ENCODE data around the gene PPP1R8.
"Not testable (repeated sequence)": the region's sequence is repeated elsewhere in the genome, so short reads cannot be mapped to it uniquely, and the experiment has no call there.

The PPP1R8 gene

DNA sequence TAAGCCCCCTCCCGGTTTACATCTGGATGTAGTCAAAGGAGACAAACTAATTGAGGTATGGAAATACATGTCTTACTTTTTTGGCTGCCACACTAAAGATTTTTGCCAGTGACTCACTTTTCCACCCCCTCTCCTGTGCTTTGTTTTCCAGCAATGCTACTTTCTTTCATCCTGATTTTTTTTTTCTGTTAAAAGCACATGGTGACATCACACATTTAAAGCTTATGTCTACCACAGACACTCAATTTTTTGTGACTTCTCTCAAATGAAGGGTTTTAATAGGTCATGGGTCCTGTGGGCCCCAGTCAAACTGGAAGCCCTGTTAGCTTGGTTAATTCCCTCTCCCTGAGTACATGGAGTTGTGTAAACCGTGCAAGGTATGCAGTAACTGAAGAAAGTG is 2.2 kb downstream of the PPP1R8 start:
- no peak for DNase-seq (ENCODE audit: low spot score)

DNA sequence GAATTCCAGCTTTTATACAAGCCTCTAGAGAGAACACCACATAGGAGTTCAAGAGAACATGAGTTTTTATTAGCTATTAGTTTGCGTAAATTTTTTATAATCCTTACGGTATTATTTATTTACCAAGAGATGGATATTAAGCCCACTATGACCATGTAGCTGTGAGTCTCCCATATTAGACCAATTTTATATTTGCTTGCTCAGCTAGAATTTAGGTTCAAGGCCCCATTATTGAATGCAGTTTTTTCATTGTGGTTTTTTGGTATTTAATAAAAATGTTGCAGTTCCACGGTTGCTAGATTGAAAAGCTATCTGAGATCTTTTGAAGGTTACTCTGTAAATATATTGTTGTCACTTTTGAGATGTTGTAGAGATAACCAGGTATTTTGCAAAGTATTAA is 2.9 kb downstream of the PPP1R8 start:
- DNase-seq (ENCODE audit: low spot score), result no peak

DNA sequence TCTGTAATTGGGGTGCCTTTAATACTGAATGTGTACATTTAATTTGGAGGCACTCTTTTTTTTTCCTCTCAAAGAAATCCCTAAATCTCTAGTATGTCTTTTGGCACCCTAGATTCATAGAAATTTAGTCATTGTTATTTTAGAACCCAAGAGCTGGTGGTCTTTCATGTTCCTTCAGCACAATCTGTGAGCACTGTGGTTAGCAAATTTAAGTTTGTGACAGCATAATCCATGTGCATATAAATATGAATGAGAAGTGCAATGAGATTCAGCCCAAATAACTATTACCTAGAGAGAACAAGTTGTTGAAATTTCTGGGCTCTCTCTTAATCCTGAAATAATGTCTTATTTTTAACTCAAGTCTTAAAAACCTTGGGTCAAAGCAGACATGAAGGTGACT is 4.5 kb downstream of the PPP1R8 start:
- DNase-seq (ENCODE audit: low spot score), result no peak

DNA sequence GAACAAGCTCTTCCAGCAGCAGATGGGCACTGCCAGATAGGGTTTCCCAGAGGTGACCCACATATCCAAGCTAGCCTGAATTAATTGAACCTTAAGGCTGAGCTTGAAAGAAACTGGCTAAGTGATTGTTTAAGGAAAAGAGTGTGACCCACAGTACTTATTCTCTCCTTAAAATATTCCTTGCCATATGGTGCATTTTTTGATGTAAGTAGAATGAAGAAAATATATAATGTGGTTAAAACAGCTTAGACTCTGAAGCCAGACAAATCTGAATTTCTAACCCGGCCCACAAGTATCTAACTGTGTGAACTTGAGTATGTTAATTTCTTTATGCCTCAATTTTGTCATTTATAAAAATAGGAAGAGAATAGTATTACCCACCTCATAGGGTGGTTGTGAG is 4.9 kb downstream of the PPP1R8 start:
- DNase-seq (ENCODE audit: low spot score), result no peak

DNA sequence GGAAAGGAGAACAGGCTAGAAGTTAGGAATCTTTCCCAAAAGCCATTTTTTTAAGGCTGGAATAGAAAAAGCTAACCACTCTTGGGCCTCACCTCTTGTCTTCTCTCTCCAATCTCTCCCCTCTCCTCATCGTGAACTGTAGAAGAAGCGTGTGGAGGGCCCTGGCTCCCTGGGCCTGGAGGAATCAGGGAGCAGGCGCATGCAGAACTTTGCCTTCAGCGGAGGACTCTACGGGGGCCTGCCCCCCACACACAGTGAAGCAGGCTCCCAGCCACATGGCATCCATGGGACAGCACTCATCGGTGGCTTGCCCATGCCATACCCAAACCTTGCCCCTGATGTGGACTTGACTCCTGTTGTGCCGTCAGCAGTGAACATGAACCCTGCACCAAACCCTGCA is 19.4 kb downstream of the PPP1R8 start:
- DNase-seq (ENCODE audit: low spot score), result no peak

DNA sequence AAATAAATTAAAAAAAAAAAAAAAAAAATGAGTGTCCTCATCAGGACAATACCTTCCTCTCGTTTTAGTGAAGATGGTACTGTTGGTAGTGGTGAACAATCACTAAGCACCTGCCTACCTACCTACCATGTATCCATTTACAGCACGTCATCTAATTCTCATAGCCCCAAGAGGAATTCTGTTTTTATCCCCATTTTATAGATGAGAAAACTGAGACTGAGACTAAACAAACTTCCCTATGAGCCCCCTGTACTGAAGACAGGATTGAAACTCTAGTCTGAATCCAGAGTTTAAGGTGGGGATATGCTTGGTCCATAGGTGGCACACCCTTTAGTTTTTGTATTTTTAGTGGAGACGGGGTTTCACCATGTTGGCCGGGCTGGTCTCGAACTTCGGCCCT is 24.5 kb downstream of the PPP1R8 start:
- DNase-seq (ENCODE audit: low spot score), result no peak

DNA sequence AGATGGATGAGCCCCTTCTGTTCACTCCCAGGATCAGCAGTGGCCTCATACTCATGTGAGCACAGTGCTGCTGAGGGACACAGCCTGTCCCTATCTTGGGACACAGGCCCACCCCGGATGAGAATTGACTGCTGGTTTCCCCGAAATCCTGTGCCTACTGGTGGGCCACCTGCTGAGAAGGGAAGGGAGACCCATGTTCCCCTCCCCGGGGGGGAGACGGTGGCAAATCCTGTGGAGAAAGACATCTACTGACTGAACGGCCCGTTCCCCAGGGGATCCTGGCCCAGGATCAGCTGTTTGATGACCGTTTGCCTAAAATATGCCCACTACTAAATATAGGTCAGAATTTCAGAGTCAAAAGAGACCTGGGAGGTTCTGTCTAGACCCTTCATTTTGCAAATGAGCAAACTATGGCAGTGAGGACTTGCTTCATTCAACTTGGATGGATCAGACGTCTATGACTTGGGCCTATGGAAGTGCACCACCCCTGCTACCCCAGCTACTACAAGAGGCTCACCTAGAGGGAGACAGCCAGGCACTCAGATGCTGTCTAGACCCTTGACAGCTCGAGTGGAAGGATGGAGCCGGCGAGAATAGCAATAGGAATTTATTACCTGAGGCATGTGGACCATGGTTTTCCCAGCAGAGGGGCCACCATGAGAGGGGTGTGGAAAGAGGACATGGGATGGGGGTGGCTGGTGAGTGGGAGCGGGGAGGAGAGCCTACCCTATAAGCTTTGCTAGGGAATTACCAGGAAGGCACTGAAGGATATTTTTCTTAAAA is 26.2 kb downstream of the PPP1R8 start:
- DNase-seq (ENCODE audit: low spot score), result no peak

DNA sequence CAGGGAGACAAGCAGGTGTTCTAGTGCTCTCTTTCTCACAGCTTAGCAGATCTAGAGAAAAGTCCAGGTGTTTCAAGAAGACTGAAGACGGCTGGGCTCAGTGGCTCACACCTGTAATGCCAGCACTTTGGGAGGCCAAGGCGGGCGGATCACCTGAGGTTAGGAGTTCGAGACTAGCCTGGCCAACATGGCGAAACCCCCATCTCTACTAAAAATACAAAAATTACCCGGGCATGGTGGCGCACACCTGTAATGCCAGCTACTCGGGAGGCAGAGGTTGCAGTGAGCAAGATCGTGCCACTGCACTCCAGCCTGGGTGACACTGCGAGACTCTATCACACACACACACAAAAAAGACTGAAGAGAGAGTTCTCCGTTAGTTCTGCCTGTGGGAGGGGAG is 27.0 kb downstream of the PPP1R8 start:
- DNase-seq (ENCODE audit: low spot score), result not testable (repeated sequence)

DNA sequence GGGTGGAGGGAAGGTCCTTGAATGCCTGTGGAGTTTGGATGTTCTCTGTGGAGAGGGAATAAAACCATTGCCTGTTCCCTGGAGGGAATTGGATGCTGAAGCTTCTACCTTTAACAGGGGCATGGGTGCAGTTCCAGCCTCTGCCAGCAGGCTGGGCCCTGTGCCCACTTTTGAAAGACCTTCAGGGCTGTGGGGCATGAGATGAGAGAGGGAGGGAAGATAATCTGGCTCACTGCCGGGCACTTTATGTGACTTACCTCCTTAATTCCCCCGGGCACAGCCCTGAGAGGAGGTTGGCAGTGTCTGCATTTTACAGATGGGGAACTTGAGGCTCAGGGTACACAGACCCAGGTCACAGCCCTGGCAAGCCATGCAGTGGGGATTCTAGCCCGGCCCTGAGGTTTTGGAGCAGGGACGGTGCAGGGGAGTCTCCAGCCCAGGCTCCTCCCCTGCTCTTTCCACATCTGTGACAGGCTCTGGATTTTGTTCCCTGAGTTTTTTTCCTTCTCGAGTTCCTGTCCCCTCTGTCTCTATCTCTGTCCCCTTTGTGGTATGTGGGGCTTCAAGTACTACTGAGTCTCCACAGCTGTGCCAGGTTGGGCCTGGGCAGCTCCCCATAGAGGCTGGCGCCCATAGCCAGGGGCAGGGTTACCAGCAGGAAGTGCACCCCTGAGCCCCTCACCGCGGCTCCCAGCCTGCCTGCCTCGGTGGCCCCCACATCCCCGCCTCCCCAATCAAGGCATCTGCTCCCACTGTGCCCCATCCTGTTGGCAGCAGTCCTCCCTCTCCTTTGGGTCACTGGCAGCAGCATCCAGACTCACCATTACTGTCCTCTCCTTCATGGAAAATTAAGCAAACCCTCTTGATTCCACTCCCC is 27.7 kb downstream of the PPP1R8 start:
- peak; percentile 56 for DNase-seq (ENCODE audit: low spot score)

DNA sequence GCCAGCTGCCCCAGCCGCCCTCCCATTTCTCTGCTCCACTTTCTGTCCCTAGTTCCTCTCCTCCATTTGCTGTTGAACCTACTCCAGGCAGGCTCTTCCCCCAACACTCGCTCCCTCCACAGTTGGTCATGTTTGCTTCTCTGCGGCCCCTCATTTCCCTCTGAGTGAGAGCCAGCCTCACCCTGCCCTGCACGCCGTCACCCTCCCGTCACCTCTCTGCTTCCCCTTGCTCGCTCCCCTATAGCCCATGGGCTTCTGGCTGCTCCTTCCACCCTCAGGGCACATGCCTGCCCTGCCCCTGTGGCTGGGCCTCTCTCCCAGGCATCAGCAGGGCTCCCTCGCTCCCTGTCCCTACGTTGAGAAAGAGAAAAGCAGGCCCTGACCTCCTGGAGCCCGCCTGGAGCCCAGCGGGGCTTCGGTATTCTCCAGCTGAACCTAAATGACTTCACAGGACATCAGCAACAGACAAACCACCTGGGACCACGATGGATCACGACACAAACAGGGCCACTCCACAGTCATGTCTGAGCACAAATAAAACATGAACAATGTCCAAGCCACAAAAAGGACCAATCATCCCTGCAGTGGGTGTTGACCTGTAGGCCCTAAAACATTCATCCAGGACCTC is 28.5 kb downstream of the PPP1R8 start:
- DNase-seq (ENCODE audit: low spot score), result no peak

DNA sequence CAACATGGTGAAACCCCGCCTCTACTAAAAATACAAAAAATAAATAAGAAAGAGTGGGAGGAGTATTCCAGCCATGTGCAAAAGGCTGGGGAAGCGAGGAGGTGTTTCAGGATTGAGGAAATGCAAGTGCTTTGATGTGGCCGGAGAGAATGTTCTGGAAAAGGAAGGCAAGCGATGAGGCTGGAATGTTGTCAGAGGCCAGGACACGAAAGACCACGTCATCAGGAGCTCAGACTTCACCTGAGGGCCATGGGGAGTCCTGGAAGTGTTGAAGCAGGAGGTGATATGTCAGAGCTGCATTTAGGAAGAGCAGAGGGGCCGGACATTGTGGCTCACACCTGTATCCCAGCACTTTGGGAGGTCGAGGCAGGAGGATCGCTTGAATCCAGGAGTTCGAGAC is 30.9 kb downstream of the PPP1R8 start:
- no peak for DNase-seq (ENCODE audit: low spot score)

DNA sequence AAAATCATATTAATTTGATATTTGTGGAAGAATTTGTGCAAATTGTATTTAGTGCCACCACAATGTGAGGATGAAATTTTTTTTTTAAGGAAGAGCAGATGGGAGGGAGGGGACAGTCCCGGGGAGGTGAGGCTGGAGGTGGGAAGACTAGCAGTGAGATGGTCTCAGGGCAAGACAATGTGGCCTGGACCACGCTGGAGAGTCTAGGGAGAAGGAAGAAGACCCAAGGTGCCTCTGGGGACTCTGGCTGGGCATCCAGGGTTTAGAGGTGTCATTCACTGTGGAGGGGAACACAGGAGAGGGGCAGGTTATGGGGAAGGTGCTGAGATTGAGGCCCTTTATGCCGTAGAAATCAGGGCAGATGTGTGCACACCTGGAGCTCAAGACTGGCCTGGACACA is 31.4 kb downstream of the PPP1R8 start:
- no peak for DNase-seq (ENCODE audit: low spot score)

DNA sequence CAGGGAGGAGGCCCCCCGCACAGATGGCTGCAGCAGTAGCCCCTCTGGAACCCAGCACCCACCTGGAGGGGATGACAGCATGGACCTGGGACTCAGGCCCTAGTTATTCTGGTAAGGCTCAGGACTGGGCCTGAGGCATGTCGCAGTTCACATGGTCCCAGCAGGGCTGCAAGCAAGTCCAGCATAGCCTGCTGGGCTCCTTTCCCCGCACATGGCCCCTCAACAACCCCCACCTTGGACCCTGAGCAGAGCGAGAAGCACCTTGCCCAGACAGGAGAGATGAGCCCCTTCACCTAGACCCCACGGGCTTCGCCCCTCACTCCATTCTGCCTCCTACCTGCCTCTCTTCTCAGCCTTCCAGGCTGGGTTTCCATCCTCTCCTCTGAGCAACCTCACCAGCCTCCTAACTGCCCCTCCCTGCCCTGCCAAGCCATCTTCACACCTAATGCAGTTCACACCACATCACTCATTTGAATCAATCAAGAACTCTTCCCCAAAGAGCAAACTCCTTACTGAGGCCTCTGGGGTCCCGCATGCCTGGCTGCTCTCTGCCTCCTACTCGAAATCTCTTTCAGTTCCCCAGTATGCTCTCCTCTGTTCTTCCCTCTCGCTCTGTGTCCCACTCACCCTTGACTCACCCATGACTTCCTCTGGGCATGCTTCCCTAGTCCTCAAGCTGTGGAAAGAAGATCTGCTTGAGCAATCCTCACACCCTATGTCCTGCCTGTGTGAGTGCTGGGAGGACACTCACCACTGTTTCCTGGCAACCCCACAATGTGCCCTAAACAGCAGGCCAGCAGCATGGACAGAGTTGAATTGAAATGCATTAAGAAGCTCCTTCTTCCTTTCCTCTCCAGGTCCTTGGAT is 32.3 kb downstream of the PPP1R8 start:
- peak; percentile 36 for DNase-seq (ENCODE audit: low spot score)

DNA sequence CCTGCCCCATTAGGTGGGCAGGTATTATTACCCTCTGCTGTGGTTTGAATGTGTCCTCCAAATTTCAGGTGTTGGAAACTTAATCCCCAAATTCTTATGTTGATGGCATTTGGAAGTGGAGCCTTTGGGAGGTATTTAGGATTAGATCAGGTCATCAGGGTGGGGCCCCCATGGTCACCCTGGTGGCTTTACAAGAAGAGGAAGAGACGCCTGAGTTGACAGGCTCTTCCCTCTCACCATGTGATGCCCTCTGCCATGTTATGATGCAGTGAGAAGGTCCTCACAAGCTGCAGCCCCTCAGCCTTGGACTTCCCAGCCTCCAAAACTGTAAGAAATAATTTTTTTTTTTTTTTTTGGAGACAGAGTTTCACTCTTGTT is 32.9 kb downstream of the PPP1R8 start:
- no peak for DNase-seq (ENCODE audit: low spot score)

DNA sequence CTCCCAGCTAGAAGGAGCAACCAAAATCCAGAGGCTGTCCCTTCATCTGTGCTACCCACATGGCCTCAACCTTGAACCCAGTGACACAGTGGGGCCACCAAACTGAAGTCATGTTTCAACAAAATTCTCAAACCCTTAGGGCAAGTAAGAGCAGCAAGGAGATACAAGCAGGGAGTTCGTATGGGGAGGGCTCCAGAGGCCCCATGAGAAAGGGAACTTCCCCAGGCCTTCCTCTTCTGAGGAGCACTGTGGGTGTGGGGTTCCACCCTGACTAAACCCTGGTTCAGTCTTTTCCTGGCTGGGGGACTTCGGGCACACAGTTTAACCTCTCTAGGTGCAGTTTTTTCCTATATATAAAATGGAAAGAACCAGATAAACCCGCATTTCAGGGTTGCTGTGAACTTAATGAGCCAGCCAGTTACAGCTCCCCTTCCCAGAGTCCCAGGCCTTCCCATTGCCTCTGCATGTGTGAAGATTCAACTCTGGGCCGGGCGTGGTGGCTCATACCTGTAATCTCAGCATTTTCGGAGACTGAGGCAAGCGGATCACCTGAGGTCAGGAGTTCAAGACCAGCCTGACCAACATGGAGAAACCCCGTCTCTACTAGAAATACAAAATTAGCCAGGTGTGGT is 33.8 kb downstream of the PPP1R8 start:
- DNase-seq (ENCODE audit: low spot score), result no peak

DNA sequence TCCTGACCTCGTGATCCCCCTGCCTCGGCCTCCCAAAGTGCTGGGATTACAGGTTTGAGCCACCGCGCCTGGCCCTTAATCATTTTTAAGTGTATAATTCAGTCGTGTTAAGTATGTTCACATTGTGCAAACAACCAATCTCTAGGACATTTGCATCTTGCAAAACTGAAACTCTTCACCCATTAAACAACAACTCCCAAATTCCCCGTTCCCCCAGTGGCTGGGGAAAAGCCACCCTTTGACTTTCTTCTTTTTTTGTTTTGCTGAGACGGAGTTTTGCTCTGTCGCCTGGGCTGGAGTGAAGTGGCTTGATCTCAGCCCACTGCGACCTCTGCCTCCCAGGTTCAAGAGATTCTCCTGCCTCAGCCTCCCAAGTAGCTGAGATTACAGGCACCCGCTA is 35.2 kb downstream of the PPP1R8 start:
- DNase-seq (ENCODE audit: low spot score), result no peak

DNA sequence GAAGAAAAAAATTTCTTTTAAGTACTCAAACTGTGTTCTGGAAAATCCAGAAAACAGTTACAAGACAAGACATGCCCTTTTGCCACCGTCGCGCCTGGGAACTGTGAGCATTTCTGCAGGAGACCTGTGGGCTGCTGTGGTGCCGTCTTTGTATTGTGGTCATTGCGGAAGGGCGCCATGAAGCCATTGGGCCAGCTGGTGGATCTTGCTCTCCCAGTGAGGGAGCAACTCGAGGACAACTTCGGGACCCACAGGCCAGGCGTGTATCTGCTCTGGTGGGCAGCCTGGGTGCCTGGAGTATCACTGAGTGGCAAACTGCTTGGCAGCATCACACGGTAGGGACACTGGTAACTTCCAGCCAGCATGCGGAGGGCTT is 38.0 kb downstream of the PPP1R8 start:
- DNase-seq (ENCODE audit: low spot score), result no peak

DNA sequence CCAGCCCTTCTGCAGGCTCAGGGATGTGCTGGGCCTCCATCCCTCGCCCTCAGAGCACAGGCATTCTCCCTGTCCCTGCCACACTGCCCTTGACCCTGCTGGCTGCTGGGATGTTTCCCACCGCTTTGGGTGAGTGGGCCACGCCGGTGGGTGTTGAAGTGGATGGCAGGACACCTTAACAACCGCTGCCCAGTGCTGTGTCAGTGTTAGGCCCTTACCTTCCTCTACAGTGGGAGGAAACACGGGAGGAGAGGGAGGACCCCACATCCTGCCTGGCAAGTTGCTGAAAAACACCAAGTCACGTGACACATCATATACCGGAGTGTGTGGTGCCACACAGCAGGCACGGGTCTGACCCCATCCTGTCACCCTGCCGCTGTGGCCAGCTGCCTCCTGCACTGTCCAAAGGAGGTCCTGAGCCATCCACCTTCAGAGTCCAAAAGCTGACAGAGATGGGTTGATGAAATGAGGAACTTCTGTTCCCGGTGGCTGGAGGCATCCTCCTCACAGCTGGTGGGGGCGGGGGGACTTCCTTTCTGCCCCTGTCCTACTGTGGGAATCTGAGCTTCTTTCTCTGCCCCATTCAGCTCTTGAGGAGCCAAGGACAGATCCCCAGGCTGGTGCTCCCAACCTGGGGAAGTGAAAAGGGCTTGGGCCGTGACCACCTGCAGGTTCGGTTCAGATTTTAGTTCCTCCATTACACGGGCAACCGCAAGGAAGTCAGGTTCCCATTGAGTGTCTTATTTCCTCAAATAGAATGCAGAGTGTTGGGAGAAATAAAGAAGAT is 38.5 kb downstream of the PPP1R8 start:
- no peak for DNase-seq (ENCODE audit: low spot score)

DNA sequence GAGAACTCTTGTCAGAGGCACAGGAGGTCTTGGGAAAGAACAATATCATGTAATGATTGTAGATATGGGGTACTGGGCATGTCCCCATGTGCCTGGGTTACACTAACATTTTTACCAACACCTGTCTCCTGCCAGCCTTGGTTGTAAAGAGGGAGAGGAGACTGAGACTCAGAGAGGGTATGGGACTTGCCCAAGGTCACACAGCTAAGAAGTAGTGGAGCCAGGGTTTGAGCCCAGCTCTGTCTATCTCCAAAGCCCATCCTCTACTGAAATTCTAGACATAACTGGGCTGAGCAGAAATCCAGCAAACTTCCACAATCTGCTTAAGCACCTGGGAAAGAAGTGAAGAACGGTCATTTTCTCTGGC is 39.1 kb downstream of the PPP1R8 start:
- no peak for DNase-seq (ENCODE audit: low spot score)

DNA sequence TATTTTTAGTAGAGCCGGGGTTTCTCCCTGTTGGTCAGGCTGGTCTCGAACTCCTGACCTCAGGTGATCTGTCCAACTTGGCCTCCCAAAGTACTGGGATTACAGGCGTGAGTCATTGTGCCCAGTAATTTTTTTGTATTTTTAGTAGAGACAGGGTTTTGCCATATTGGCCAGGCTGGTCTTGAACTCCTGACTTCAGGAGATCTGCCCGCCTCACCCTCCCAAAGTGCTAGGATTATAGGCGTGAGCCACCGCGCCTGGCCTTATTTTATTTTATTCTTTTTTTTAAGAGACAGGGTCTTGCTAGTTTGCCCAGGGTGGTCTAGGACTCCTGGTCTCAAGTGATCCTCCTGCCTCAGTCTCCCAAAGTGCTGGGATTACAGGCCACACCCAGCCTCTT is 40.5 kb downstream of the PPP1R8 start:
- DNase-seq (ENCODE audit: low spot score), result not testable (repeated sequence)

Data from COLO829 (cell line).